Ovary (tissue), 9 donors: Measurements from ENCODE around the gene COL21A1. TPM values are rescaled to one million over a fixed set of nuclear protein-coding genes. Genes with fewer than 3 reads are reported as not detected.

Experiments
- DNase-seq, 5 donors: peaks; one replicate each; pipeline ENCODE4 v3.0.0-alpha.2; 2019 to 2020
- H3K27ac ChIP-seq, 2 donors: fragments of 200-600 bp; one replicate each; pipeline versions ENCODE4 v1.5.1 to v1.8.0; 2019 to 2022
- H3K27me3 ChIP-seq: fragments of 200-600 bp; one replicate; pipeline ENCODE4 v1.8.0; 2022
- H3K36me3 ChIP-seq: fragments of 200-600 bp; sonication (generic); one replicate; pipeline ENCODE4 v1.5.1; 2019
- H3K4me1 ChIP-seq: one replicate; pipeline ENCODE4 v1.8.1; 2013; ENCODE audit warnings: mild to moderate bottlenecking, moderate library complexity; ENCODE audit not compliant: insufficient read depth
- H3K4me3 ChIP-seq: fragments of 200-600 bp; sonication (generic); one replicate; pipeline ENCODE4 v1.5.1; 2017
- H3K9me3 ChIP-seq, 2 donors: fragments of 200-600 bp in 1 of 2; sonication (generic) in 1 of 2; one replicate each; pipeline versions ENCODE4 v1.5.1 to v1.8.1; 2013 to 2019; ENCODE audit warnings: mild to moderate bottlenecking in 1 of 2, moderate library complexity in 1 of 2
- CTCF ChIP-seq, 3 donors: fragments of 450-650 bp in 2 of 3; fragments of 200-600 bp in 1 of 3; IDR thresholded peaks; one replicate each; pipeline versions ENCODE4 v1.5.1 to v1.8.0; 2016 to 2022; ENCODE audit warnings: antibody characterized with exemption in 3 of 3, mild to moderate bottlenecking in 1 of 3
- EP300 ChIP-seq: sonication (generic); formaldehyde crosslinking; IDR thresholded peaks from one replicate; pipeline ENCODE4 v1.6.1; 2017; ENCODE audit warnings: antibody characterized with exemption
- POLR2A ChIP-seq: fragments of 450-650 bp; IDR thresholded peaks from one replicate; pipeline ENCODE4 v1.6.1; 2017; ENCODE audit warnings: antibody characterized with exemption, mild to moderate bottlenecking, moderate library complexity
- WGBS, 3 donors: extraction: QIAGEN DNeasy Blood & Tissue Kit in 1 of 3; methylation state at CpG; one replicate each; pipeline versions ENCODE4 v1.1.5 to v1.1.7; 2013 to 2017; 5-methylcytosine and 5-hydroxymethylcytosine counted together
- intact Hi-C, 4 donors: fragments of 100-400 bp; cut with DNase I; formaldehyde crosslinking; loops; one replicate each; pipeline versions ENCODE4 v1.11.0 to v1.15.1; 2022 to 2023
- polyA plus RNA-seq, 2 donors: library from polyadenylated mRNA; stranded (reverse); fragments of 200-250 nt in 1 of 2; fragments of 350-450 nt in 1 of 2; fragmentation: Illumina TruSeq in 1 of 2; extraction: RNeasy Lipid Tissue Mini Kit (QIAGEN cat#74804) in 1 of 2; gene quantifications; one replicate each; pipeline ENCODE4 v1.2.3, GENCODE V29; 2013 to 2014
- total RNA-seq, 7 donors: library from RNA; depleted of rRNA in 2 of 7; stranded (reverse); fragments of >200 nt in 2 of 7; fragmentation: NEBNext Ultra II Directional in 3 of 7; extraction: Animal tissue kit (Norgen Biotek cat#: 25700) in 3 of 7; gene quantifications; one replicate each; pipeline versions ENCODE4 v1.1.0 to v1.2.4, GENCODE V29; 2016 to 2023
- donor health status: DM: no; HTN: no; CAD: no; lungs with moderate emphysema.
- donor health status: DM: no; HTN: no; CAD: no.
- donor health status: Bipolar disorder and iron deficiency.
- donor health status: DM: yes; HTN: yes; CAD: no.
- donor health status: DM: no; HTN: no; CAD: no.
- donor health status: DM: yes; HTN: yes; CAD: no.

COL21A1 gene
- total and polyA plus RNA-seq, 9 donors, result 2.5 to 15.7 (median 4.0) TPM

- intact Hi-C loops, result no loop called here
- Histone ChIP-seq H3K9me3 (no peaks in the 10 kb centered on the region), H3K36me3 (no peaks in the 10 kb centered on the region), H3K27ac (no peak overlapping the region), H3K4me3 (no peak overlapping the region), H3K4me1 (no peaks in the 10 kb centered on the region), H3K27me3 (no peaks in the 10 kb centered on the region)
- WGBS, 3 donors, result 37 to 49% (median 45%) methylated on average over 1 of the region's 1 CpG
- DNase-seq, result no peak
- TF ChIP-seq CTCF (IDR thresholded peaks at IDR 0.05) (no peak), POLR2A (no peak), EP300 (no peak)
Observed at GRCh38 chr6:56073315-56073714, 174.1 kb downstream of the COL21A1 start.

- DNase-seq, result no peak
- Histone ChIP-seq H3K4me1 (no peaks in the 10 kb centered on the region), H3K9me3 (no peaks in the 10 kb centered on the region), H3K36me3 (no peaks in the 10 kb centered on the region), H3K27ac (no peak overlapping the region), H3K27me3 (no peaks in the 10 kb centered on the region), H3K4me3 (no peak overlapping the region)
- TF ChIP-seq POLR2A (no peak), CTCF (IDR thresholded peaks at IDR 0.05) (no peak), EP300 (no peak)
- WGBS, 3 donors, result 6 to 33% (median 18%) methylated on average over 1 of the region's 1 CpG
- intact Hi-C loops, result no loop called here
Observed at GRCh38 chr6:56072856-56073255, 174.5 kb downstream of the COL21A1 start.

- no peaks in the 10 kb centered on the region for H3K36me3 ChIP-seq
Observed at GRCh38 chr6:56065408-56065807, 182.0 kb downstream of the COL21A1 start.

GRCh38 chr6:56062836-56063235, 184.5 kb downstream of the COL21A1 start:
- Histone ChIP-seq H3K27ac (no peak overlapping the region), H3K27me3 (no peaks in the 10 kb centered on the region), H3K4me1 (no peaks in the 10 kb centered on the region), H3K9me3 (no peaks in the 10 kb centered on the region), H3K36me3 (no peaks in the 10 kb centered on the region), H3K4me3 (no peak overlapping the region)
- intact Hi-C loops, result no loop called here
- WGBS, 3 donors, result 59 to 83% (median 63%) methylated on average over 1 of the region's 1 CpG
- no peak for DNase-seq
- no peak for TF ChIP-seq POLR2A
- no peak for TF ChIP-seq CTCF (IDR thresholded peaks at IDR 0.05)
- TF ChIP-seq EP300, result no peak

More at GRCh38 chr6:56065408-56065807, 182.0 kb downstream of the COL21A1 start:
- no peak for DNase-seq
- Histone ChIP-seq H3K27me3 (no peaks in the 10 kb centered on the region), H3K4me1 (no peaks in the 10 kb centered on the region), H3K4me3 (no peak overlapping the region), H3K27ac (no peak overlapping the region), H3K9me3 (no peaks in the 10 kb centered on the region)
- TF ChIP-seq CTCF (IDR thresholded peaks at IDR 0.05) (no peak), EP300 (no peak), POLR2A (no peak)
- intact Hi-C loops, result no loop called here

- Histone ChIP-seq H3K9me3 (no peaks in the 10 kb centered on the region), H3K4me3 (no peak overlapping the region), H3K4me1 (peaks cover 2% of the 10 kb centered on the region), H3K27ac (no peak overlapping the region), H3K36me3 (no peaks in the 10 kb centered on the region), H3K27me3 (no peaks in the 10 kb centered on the region)
- DNase-seq, result no peak
- WGBS, 3 donors, result 33 to 62% (median 43%) methylated on average over 2 of the region's 2 CpGs
- TF ChIP-seq POLR2A, result no peak
- no peak for TF ChIP-seq CTCF (IDR thresholded peaks at IDR 0.05)
- no peak for TF ChIP-seq EP300
- intact Hi-C loops, result no loop called here
Observed at GRCh38 chr6:56058636-56059035, 188.7 kb downstream of the COL21A1 start.
